Endothelial cell of umbilical vein (primary cell): Measurements from ENCODE around the gene PGAM4. TPM values are rescaled to one million over a fixed set of nuclear protein-coding genes. Genes with fewer than 3 reads are reported as not detected.
"Not testable (repeated sequence)": the region's sequence is repeated elsewhere in the genome, so short reads cannot be mapped to it uniquely, and the experiment has no call there.

Source experiments
- BruUV-seq: library from RNA; stranded (reverse); fragments of 400-500 nt; replicated peaks from 2 replicates; lab custom pipeline; 2021; lab: Mats Ljungman, UMichigan
- CTCF ChIA-PET: fragments of 300-600, 350-600 bp; sonication (Branson Sonifier 250); formaldehyde crosslinking; loops from one replicate; lab custom pipeline; 2021; ENCODE audit warnings: antibody characterized with exemption, inconsistent platforms; lab: Charles Lee
- POLR2A ChIA-PET: fragments of 300-600, 350-600 bp; sonication (Branson Sonifier 250); formaldehyde crosslinking; loops from one replicate; lab custom pipeline; 2021; ENCODE audit warnings: antibody characterized with exemption, inconsistent platforms; lab: Charles Lee
- DNase-seq: peaks from one replicate; pipeline ENCODE4 v3.0.0-alpha.2; 2011; ENCODE audit warnings: low read depth, low spot score
- FAIRE-seq: peaks from 2 replicates; lab custom pipeline; 2011; peaks lifted over from hg19 to GRCh38; lab: Jason Lieb, UNC
- H2AFZ ChIP-seq: 2 replicates; pipeline ENCODE4 v1.6.0; 2012; ENCODE audit warnings: low read depth, low read length, control low read depth, inconsistent platforms
- H3K27ac ChIP-seq: 2 replicates; pipeline ENCODE4 v1.5.1; 2011; ENCODE audit warnings: low read depth, mild to moderate bottlenecking, control low read depth, low read length, moderate library complexity; ENCODE audit not compliant: insufficient read depth
- H3K27me3 ChIP-seq, 2 experiments: 2 replicates each; pipeline versions ENCODE4 v1.6.0 to v1.6.1; 2011; ENCODE audit warnings: low read length in 2 of 2, mixed read lengths in 1 of 2; ENCODE audit not compliant: control insufficient read depth in 2 of 2, insufficient read depth in 2 of 2
- H3K36me3 ChIP-seq, 2 experiments: 2 replicates in 1 of 2; 3 replicates in 1 of 2; pipeline ENCODE4 v1.5.1; 2011; ENCODE audit warnings: low read length in 2 of 2, mild to moderate bottlenecking in 1 of 2, moderate library complexity in 1 of 2; ENCODE audit not compliant: control insufficient read depth in 2 of 2, insufficient read depth in 2 of 2; ENCODE audit errors: extremely low read depth in 1 of 2
- H3K4me1 ChIP-seq: 3 replicates; pipeline ENCODE4 v1.5.1; 2011; ENCODE audit warnings: mild to moderate bottlenecking, low read length; ENCODE audit not compliant: control insufficient read depth, insufficient read depth; ENCODE audit errors: extremely low read depth
- H3K4me2 ChIP-seq: 2 replicates; pipeline ENCODE4 v1.6.1; 2011; ENCODE audit warnings: low read length, control low read depth, mixed read lengths; ENCODE audit not compliant: insufficient read depth
- H3K4me3 ChIP-seq, 3 experiments: fragments of 200-600 bp in 1 of 3; sonication (generic), shearing (Covaris generic) in 1 of 3; replicated peaks in 1 of 3; 2 replicates each; pipeline ENCODE4 v1.5.1; 2011 to 2016; ENCODE audit warnings: control low read depth in 3 of 3, low read length in 3 of 3, mild to moderate bottlenecking in 2 of 3, inconsistent platforms in 1 of 3, low read depth in 1 of 3, moderate library complexity in 1 of 3; ENCODE audit not compliant: insufficient read depth in 1 of 3
- H3K79me2 ChIP-seq: 2 replicates; pipeline ENCODE4 v1.6.0; 2012; ENCODE audit warnings: low read length, inconsistent platforms; ENCODE audit not compliant: control insufficient read depth, insufficient read depth
- H3K9ac ChIP-seq: replicated peaks from 2 replicates; pipeline ENCODE3; 2011; ENCODE audit warnings: low read length, control low read depth; ENCODE audit not compliant: insufficient read depth; ENCODE audit errors: extremely low read depth
- H3K9me1 ChIP-seq: replicated peaks from 3 replicates; pipeline ENCODE4 v1.6.0; 2011; ENCODE audit warnings: mild to moderate bottlenecking, low read length; ENCODE audit not compliant: control insufficient read depth, insufficient read depth; ENCODE audit errors: extremely low read depth
- H3K9me3 ChIP-seq: replicated peaks from 2 replicates; pipeline ENCODE4 v1.5.1; 2012; ENCODE audit warnings: low read length, inconsistent platforms; ENCODE audit not compliant: control insufficient read depth, insufficient read depth
- H4K20me1 ChIP-seq: replicated peaks from 2 replicates; pipeline ENCODE3; 2011; ENCODE audit warnings: mild to moderate bottlenecking, low read length; ENCODE audit not compliant: control insufficient read depth, insufficient read depth; ENCODE audit errors: extremely low read depth
- CTCF ChIP-seq, 2 donors: IDR thresholded peaks; 1 replicate in 1 of 2; 2 replicates in 1 of 2; pipeline ENCODE4 v1.5.1; 2011; ENCODE audit warnings: low read length in 2 of 2, mild to moderate bottlenecking in 2 of 2, moderate library complexity in 2 of 2, control low read depth in 1 of 2, inconsistent platforms in 1 of 2, low read depth in 1 of 2; ENCODE audit not compliant: insufficient read depth in 1 of 2; ENCODE audit errors: extremely low read depth in 1 of 2
- EZH2 ChIP-seq: IDR thresholded peaks from 2 replicates; pipeline ENCODE4 v1.6.1; 2012; ENCODE audit warnings: borderline replicate concordance, low read depth, mild to moderate bottlenecking, moderate library complexity, low read length, inconsistent platforms; ENCODE audit not compliant: severe bottlenecking
- FOS ChIP-seq: IDR thresholded peaks from 2 replicates; pipeline ENCODE4 v1.6.1; 2011; ENCODE audit warnings: mild to moderate bottlenecking, low read length, moderate library complexity, borderline replicate concordance; ENCODE audit not compliant: insufficient read depth
- GATA2 ChIP-seq: IDR thresholded peaks from 2 replicates; pipeline ENCODE4 v1.7.0; 2011; ENCODE audit warnings: low read depth, mild to moderate bottlenecking, moderate library complexity, mixed read lengths, low read length; ENCODE audit not compliant: insufficient read length, insufficient read depth
- JUN ChIP-seq: IDR thresholded peaks from 2 replicates; pipeline ENCODE4 v1.6.1; 2011; ENCODE audit warnings: borderline replicate concordance, low read depth; ENCODE audit not compliant: insufficient read length, insufficient read depth
- MAX ChIP-seq: IDR thresholded peaks from 2 replicates; pipeline ENCODE4 v1.6.1; 2011; ENCODE audit not compliant: insufficient read depth, insufficient read length
- MYC ChIP-seq: IDR thresholded peaks from one replicate; pipeline ENCODE4 v1.6.1; 2011; ENCODE audit warnings: mild to moderate bottlenecking, low read depth, low read length
- POLR2A ChIP-seq: IDR thresholded peaks from 2 replicates; pipeline ENCODE4 v1.6.1; 2012; ENCODE audit warnings: low read depth, mild to moderate bottlenecking, control low read depth, low read length
- POLR2AphosphoS5 ChIP-seq: IDR thresholded peaks from 2 replicates; pipeline ENCODE4 v1.6.1; 2012; ENCODE audit warnings: low read depth, mild to moderate bottlenecking, control low read depth, low read length, moderate library complexity; ENCODE audit not compliant: insufficient read depth
- dilution Hi-C: fragments of 300-500 bp; cut with MboI; formaldehyde crosslinking; loops from one replicate; pipeline ENCODE4 v1.15.0; 2019; ENCODE audit warnings: low sequenced_read_pairs; ENCODE audit not compliant: extremely low pct_ligation_motif_present
- intact Hi-C: fragments of 100-400 bp; cut with micrococcal nuclease; formaldehyde crosslinking; loops from one replicate; pipeline ENCODE4 v1.10.0; 2022
- polyA plus RNA-seq, 4 experiments: library from polyadenylated mRNA; depleted of rRNA in 3 of 4; stranded (reverse) in 3 of 4; unstranded in 1 of 4; fragments of >200 nt; gene quantifications; 2 replicates each; pipeline versions ENCODE4 v1.2.1 to v1.2.3, GENCODE V29; 2011 to 2012; ENCODE audit warnings: missing spikeins in 1 of 4
- total RNA-seq: library from RNA; stranded (reverse); gene quantifications from 2 replicates; pipeline ENCODE4 v1.2.3, GENCODE V29; 2021

Gene PGAM4
- total and polyA plus RNA-seq, 2 donors (not counting 3 experiments of a cell fraction or from before 2014, with no cell fraction given) = 0.12 TPM; not detected in 1

- DNase-seq (no peak), FAIRE-seq (peak; percentile 18)
- H3K9me1 ChIP-seq = no peaks in the 10 kb centered on the region
- CTCF ChIA-PET = no interaction called here
- H2AFZ ChIP-seq = no peak overlapping the region
- H3K79me2 ChIP-seq = no peaks in the 10 kb centered on the region
- H3K4me1 ChIP-seq = no peaks in the 10 kb centered on the region
- no peak overlapping the region for H3K4me2 ChIP-seq
- POLR2A ChIA-PET = no interaction called here
- intact Hi-C loops = no loop called here
- no peaks in the 10 kb centered on the region for H3K9me3 ChIP-seq
- no peaks in the 10 kb centered on the region for H3K27me3 ChIP-seq
- dilution Hi-C loops = no loop called here
- no peak overlapping the region for H3K4me3 ChIP-seq
- no peak overlapping the region for H3K9ac ChIP-seq
- TF ChIP-seq POLR2AphosphoS5 (no peak), EZH2 (no peak), POLR2A (no peak), CTCF (IDR thresholded peaks at IDR 0.05; ENCODE audit: extremely low read depth in 1 of 2, insufficient read depth in 1 of 2, low read depth in 1 of 2, low read length in 2 of 2) (no peak), FOS (no peak), JUN (no peak), GATA2 (no peak), MAX (no peak), MYC (no peak)
- no peaks in the 10 kb centered on the region for H3K36me3 ChIP-seq
- H4K20me1 ChIP-seq = no peaks in the 10 kb centered on the region
- BruUV-seq = no TSS peak
- no peak overlapping the region for H3K27ac ChIP-seq
These were observed 46.7 kb downstream of the PGAM4 start for GRCh38 chrX:77922787-77923186.

GRCh38 chrX:77919370-77919769 lies 50.1 kb downstream of the PGAM4 start:
- CTCF ChIA-PET, H3K9me1 ChIP-seq, H3K9ac ChIP-seq, H3K9me3 ChIP-seq, H3K27me3 ChIP-seq, H3K27ac ChIP-seq, FAIRE-seq, H3K4me1 ChIP-seq, dilution Hi-C loops, H3K36me3 ChIP-seq, POLR2A ChIA-PET, H3K4me3 ChIP-seq, H2AFZ ChIP-seq, H3K79me2 ChIP-seq, H4K20me1 ChIP-seq, DNase-seq, intact Hi-C loops, BruUV-seq, H3K4me2 ChIP-seq: not testable (repeated sequence)
